ENCODE measurements around the gene ICOSLG.
"Not testable (repeated sequence)": the region's sequence is repeated elsewhere in the genome, so short reads cannot be mapped to it uniquely, and the experiment has no call there.

DNA sequence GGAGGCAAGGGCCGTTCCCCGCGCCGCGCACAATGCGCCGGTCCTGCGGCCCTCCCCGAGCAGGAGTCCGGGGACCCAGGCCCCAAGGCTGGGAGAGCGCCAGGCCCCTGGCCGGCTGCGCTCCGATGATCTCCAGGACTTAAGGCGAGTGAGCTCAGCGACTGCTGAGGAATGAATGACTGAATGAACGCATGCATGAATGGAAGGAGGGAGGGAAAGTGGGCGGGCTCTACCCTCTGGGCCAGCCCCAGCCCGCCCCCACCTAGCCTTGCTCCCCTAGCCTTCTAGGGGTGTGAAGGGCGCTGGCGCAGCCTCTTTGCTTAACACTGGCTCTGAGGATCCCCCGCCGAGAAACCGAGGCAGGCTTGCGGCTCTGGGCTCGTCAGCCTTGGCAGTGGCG is 538 bp upstream of the ICOSLG start:
- TF ChIP-seq CTCF, POLR2A (IDR thresholded peaks at IDR 0.05): not testable (repeated sequence)
